ENCODE data around the gene MAN2A1.
"Not testable (repeated sequence)": the region's sequence is repeated elsewhere in the genome, so short reads cannot be mapped to it uniquely, and the experiment has no call there.

MAN2A1 gene

DNA sequence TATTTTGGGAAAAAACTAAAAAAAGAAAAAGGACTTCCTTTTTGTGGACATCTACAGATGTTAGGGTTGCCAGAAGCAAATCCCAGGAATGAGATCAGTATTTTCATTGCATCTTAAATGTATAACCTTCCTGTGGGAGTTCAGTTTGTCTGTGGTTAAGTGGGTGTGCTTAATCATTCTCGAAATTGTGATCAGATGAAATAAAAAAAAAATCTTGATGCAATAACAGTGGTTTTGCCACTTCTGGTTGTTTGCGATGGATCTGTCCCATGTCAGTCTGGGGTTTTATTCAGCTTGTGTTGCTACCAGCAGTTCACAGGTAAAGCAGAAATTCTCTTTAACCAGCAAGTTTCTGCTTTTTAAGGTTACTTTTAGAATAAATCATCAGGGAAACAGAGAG, 179.0 kb downstream of the MAN2A1 start:
- DNase-seq (ENCODE audit: low read depth) = no peak

DNA sequence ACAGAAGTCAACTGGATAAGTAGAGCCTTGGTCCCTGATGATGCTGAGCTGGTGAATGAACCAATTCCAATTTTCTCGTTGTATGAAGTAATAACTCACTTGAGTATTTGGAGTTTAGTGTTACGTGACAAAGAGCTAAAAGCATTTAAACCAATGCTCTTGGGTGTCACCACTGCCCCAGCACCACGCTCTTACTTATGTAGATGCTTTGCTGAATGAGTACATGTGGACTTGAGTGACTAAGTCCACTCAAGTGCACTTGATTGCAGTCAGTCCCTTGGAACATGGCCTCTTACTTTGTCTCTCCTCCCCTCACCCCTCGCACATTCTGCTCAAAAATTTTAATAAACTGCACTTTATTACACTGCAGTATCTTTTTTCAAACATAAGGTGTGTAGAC, 184.0 kb downstream of the MAN2A1 start:
- no peak for DNase-seq (ENCODE audit: low read depth)

DNA sequence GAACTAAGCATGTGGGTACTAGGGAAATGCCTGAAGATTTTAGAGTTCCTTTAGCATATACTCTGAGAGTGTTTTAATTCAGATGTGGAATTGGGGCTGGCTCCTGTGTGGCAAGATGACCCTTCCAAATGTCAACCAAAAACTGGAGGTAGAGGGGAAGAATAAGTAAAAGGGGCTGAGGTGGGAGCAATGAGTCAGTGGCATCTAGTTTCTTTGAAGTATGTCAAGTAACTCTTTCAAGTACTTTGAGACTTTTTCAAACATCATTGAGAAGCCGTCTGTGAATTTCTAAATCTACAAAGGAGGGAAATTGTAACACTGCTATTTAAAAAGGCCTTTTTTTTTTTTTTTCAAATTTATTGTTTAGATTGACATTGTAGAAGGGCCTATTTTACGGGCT, 184.4 kb downstream of the MAN2A1 start:
- no peak for DNase-seq (ENCODE audit: low read depth)

DNA sequence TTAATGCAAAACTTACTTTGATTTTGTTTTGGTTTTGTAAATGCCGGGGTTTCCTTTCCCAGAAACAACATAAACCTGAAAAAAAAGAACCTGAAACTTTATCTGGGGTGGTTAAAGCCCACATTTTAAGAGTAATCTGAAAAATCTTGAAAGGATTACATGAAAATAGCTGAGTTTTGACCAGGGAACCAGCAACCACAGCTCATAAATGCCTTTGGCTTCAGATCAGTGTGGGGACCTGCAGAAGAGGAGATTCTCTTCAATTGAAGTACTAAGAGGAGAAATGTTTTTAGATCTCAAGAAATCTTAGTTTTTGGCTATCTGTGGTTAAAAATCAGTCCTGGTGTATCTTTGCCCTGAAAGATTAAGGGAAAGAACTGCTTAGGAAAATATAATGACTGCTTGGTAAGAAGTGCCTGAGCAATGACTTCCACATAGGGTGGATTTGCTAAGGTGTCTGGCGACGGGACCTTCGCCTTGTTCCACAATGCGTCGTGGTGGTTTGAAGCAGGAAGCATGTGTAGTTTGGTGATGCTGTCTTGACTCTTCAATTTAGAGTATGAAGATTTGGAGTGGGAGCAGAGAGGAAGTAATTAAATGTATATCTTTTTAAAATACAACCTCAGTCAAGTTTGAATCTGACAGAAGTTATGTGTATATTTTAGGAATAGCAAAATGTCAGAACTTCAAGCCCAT, 186.5 kb downstream of the MAN2A1 start:
- no peak for DNase-seq (ENCODE audit: low read depth)

DNA sequence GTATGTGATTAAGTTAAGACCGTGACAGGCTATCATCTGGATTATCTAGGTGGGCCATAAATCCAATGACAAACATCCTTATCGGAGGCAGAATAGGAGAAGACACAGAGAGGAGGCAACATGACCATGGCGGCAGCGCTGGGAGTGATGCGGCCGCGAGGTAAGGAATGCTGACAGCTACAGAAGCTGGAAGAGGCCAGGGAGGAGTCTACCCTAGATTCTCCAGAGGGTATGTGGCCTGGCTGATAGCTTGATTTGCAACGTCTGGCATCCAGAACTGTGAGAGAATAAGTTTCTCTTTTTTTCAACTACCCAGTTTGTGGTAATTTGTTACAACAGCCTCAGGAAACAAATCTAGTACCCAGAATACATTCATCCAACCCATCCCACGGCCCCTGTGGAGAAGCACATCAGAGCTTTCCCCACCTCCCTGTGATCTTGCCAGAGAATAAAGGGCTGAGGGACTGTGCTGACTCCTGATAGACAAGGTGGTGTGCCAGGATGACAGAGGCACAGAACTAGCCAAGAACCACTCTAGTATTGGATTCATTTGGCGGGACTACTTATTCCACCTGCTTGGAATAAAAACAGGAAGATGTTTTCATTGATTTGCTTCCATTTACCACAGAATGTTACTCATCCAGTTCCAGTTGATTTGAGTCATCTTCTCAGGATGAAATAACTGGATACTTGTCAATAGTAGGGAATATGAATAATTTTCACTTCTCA, 187.4 kb downstream of the MAN2A1 start:
- DNase-seq (ENCODE audit: low read depth) = no peak

DNA sequence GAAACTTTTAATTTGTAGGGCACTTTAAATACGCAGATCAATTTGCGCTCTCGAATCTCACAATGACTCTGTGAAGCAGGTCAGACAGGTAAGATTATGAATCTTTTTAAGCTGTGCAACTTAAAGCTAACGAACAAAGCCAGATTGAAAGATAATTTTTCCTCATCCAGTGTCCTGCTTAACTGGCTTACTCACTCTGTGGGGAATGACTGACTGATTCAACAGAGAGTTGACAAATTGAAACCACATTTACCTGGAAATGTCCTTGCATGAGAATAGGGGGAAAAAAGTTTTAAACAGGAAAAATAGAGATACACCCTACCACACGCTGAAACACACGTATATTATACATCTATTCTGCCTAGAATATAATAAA, 187.9 kb downstream of the MAN2A1 start:
- DNase-seq (ENCODE audit: low read depth) = no peak

DNA sequence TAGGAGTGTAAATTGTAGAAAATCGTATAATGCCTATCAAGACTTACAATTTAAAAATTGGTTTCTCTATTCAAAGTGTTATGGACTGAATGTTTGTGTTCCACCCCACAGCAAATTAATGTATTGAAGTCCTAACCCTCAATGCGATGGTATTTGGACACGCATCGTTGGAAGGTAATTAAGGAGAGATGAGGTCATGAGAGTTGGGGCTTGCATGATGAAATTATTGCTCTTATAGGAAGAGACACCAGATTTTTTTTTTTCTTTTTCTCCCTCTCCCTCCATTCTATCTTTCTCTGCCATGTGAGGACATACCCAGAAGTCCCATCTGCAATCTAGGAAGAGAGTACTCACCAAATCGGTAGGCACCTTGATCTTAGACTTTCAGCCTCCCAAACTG, 189.2 kb downstream of the MAN2A1 start:
- no peak for DNase-seq (ENCODE audit: low read depth)

DNA sequence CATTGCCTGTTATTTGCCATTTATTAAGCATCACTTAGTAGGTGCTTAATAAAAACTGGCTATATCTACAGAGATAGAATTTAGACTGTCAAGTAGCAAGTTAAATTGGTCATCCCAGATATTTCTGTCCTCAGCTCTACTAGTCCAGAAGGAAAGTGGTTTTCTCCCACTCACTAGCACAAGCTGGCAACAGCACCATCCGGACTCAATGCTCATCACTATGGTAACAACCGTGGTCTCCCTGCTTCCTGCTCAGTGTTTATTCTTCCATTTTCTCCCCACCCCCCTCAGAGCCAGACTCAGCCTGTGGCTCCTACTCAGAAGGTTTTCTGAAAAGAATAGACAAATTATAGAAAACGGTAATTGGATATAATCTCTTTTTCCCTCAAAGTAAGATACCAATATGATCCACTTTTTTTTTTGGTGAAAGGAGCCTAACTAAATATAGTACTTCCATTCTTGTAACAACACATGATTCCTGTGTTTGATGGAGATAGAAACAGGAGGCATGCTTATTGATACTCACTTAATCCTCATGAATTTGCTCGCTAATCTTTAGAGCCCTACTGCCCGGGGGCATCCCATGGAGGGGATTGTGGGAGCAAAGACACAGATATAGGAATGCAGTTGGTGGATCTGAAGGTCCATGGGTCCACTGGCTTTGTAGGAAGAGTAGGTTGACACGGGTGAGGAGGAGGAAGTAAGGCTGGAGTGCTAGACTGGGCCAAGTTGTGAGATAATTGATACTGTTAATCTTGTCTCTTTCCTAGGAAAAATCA, 191.4 kb downstream of the MAN2A1 start:
- no peak for DNase-seq (ENCODE audit: low read depth)

DNA sequence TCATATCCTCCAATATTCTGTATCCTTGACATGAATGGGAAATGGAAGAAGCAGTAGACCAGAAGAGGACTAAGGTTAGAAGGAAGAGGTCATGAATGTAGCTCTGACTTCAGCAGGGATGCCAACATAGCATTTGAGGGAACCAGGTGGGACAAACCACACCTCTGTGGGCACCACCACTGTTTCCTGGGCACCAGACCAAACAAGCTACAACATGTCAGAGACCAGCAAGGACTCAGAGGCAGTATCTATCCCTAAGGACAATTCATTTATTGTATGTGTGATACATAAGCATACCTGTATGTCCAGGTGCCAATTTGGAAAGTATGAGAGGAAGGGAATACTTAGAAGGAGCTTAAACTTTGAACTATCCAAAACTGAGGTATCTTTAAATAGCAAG, 192.8 kb downstream of the MAN2A1 start:
- no peak for DNase-seq (ENCODE audit: low read depth)

DNA sequence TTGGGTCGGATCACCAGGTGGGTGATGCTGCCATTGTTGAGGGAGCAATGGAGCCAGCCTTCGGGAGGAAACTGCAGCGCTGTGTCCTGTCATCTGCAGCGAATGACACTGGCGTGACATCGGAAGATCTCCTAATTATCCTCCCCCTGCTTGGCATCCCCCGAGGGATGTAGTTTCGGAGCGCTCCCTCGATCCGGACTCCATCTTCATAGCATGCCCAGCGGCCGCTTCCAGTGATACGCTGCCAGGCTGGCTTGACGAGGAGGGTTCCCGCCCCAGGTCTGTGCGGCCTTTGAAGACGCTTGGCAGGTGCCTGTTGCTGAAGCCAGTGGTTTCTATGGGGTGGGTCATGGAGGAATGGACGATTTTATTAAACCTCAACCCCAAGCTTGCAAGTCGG, 194.9 kb downstream of the MAN2A1 start:
- DNase-seq (ENCODE audit: low read depth) = no peak

DNA sequence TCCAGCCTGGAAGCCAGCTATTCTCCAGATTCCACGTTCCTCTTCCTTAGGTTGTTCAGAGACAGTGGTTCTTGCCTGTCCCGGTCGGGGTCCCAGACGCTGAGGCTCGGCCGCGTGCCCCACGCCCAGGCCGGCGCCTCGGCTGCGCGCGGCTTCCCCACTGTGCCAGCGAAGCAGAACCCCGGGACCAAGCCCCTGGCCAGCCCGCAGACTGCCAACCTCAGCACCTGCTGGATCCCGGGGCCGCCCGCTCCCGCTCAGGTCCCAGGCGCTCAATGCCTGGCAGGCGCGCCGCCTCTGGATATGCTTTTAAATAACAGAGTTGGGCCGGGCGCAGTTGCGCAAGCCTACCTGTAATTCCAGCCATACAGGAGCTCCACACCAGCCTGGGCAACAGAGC, 195.5 kb downstream of the MAN2A1 start:
- no peak for DNase-seq (ENCODE audit: low read depth)

DNA sequence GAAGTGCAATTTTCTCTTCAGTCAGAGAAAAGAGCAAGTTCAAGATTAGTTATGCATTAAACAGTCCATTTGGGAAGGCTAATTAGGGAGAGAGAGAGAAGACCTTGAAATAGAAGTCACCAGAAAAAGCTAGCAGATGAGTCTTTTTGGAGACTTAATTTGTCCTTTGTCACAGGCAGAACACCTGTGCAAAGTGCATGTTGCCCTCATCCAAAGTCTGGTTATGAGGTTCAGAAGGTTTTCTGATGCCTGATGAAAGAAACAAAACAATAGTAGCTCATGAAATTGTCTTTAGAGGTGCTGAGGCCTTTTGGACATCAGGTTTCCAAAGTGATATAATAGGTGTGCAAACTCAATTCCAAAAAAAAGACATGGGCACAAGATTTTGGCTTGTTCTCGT, 199.3 kb downstream of the MAN2A1 start:
- no peak for DNase-seq (ENCODE audit: low read depth)

DNA sequence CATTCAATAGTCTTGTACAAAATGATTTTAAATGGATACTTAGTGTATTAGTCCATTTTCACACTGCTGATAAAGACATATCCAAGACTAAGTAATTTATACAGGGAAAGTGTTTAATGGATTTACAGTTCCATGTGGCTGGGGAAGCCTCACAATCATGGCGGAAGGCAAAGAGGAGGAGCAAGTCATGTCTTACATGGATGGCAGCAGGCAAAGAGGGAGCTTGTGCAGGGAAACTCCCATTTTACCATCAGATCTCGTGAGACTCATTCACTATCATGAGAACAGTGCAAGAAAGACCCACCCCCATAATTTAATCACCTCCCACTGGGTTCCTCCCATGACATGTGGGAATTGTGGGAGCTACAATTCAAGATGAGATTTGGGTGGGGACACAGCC, 203.5 kb downstream of the MAN2A1 start:
- not testable (repeated sequence) for DNase-seq (ENCODE audit: low read depth)

DNA sequence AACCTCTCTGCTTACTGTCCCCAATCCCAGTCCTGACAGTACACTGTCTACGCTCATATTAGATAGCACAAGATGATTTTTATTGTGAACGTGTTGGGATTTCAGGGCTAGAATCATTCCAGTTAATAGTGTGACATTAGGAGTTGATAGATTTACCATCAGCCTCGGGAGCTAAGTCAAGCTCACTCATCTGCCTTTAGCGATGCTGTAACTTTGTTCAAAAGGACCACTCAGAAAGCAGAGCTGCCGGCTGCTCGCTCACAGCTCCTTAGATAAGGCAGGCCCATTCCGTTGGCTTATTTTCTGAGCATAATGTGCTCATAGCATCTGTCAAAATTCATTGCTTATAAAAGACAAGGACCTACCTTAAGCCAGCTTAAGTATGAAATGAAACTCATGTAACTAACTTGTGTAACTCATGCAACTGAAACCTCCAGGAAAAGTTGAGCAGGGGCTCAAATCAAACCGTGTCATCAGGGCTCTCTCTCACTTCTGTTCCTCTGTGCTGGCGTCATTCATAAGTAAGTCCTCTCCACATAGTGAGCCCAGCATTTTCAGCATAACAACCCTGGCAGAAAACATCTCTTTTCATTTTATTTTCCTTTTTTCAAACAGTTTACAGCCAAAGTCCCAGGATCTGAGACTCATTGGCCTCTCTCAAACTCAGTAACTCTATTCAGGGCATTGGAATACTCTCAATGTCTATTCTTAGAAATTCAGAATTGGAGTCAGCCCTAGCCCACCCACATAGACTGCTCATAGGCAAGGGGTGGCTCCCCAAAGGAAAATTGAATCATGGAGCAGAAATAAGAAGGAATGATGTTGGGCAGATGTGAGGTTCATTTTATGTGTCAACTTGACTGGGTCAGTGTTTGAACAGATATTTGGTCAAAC, 208.8 kb downstream of the MAN2A1 start:
- no peak for DNase-seq (ENCODE audit: low read depth)

DNA sequence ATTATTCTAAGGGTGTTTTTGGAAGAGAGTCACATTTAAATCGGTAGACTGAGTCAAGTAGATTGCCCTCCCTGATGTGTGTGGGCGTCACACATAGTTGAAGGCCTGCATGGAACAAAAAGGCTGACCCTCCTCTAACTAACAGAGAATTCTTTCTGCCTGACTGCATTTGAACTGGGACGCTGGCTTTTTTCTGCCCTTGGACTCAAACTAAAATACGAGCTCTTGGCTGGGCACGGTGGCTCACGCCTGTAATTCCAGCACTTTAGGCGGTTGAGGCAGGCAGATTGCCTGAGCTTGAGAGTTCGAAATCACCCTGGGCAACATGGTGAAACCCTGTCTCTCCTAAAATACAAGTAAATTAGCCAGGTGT, 209.4 kb downstream of the MAN2A1 start:
- DNase-seq (ENCODE audit: low read depth) = no peak

DNA sequence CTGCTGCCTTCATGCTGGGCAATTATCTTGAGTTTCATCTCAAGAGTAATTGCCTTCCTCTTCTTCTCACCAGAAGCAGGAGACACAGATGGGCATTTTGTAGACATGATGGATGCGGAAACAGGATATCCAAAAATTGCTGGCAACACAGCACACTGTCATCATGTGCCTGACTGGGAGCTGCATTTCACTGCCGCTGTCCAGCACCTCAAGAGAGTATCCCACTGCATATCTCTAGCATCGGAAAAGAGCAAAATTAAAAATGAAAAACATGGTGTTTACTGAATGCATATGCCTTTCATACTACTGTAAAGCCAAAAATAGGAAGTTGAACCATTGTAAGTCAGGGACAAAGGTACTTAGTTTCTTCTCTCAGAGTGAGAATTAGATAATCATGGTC, 210.7 kb downstream of the MAN2A1 start:
- DNase-seq (ENCODE audit: low read depth) = no peak

DNA sequence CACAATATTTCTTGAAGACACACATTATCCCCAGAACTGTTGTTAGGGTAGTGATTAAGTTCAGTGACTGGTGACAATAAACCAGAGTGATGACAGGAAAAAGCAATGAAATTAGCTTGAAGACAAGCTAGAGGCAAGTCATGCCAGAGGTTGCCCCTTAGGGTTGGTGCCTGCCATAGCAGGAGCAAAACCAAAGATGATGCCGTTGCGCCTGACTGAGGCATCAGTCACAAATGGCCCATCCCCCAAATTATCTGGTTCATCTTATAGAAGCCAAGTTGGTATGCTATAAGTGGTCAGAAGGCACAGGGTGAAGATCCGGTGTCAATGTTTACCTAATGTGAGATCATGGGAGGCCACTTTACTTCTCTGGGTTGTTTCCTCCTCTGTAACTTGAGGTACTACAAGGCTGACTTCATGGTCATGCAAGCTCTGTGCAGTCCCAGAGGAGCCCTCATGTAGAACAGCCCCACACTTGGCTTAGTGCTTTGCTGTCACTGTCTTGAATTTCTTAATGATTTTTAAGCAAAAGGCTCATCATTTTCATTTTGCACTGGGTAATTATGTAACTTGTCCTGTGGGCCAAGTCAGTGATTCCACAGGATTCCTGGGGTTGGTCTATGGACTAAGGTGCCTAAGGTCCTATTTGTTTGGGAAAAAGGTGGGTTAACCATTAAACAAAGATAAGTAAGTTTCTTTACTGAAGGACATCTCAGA, 211.3 kb downstream of the MAN2A1 start:
- no peak for DNase-seq (ENCODE audit: low read depth)

DNA sequence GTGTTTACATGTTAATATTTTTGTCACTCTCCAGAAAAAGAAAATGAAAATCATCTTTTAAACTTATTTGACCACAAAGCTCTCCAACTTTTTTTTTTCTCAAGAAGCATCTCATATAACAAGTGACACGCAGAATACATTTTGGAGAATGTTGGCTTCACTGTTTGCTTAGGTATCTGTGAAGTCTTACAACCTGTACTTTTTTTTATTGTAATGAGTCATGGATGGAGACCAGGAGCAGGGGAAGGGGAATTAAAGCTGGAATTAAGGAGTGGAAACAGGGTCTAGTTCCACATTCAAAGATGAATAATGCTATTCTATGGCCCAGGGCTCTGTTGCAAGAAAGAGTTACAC, 211.9 kb downstream of the MAN2A1 start:
- DNase-seq (ENCODE audit: low read depth) = no peak

DNA sequence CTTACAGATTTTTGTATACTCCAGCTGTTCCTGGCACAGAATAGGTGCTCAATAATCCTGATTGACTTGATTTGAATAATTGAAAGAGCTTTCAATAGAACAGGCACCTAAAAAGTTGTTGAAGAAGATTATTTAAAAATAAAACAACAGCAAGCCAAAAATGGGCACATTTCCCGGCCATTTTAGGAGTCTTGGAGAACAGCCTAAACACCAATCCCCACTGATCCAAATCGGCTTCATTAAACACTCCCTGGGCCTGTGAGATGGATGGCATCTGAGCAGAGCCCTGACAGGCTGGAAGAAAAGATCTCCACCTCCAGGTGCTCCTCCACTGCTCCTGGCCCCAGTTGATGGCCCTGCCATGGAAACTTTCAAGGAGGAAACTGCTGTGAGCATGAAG, 213.3 kb downstream of the MAN2A1 start:
- DNase-seq (ENCODE audit: low read depth) = no peak

DNA sequence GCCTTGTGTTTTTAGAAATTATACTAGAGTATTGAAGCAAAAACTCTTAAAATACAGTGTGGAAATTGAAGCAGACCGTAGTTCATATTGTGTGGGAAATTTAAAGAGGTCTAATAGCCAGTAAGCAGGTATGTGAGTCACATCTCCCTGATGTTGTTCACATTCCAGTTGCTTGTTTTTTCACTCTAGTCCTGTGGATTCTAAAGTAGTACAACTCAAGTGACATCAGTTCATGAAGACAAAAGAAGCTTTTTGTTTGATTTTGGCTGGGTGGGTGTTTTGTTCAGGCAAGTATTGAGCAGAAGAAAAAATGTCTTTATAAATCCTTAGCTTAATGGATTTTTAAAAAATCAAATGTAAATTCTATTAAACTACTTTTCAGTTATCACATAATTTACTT, 216.2 kb downstream of the MAN2A1 start:
- no peak for DNase-seq (ENCODE audit: low read depth)

DNA sequence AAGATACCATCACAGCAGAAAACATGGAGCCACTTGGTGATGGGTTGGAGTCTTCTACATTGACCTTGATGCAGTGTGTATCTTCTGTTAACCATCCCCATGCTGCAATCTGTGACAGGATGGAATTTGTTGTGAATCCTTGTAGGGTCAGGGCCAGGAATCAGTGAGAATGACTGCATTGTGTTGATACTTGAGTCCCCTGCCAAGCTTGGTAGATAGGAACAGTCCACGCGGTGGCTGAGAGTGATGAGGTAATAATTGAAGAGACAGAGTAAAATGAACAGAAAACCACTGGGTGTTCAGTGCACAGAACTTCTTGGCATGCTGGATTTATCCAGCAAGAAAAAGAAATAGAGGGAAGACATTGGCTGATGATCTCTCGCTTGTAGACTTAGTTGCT, 217.5 kb downstream of the MAN2A1 start:
- DNase-seq (ENCODE audit: low read depth) = no peak

DNA sequence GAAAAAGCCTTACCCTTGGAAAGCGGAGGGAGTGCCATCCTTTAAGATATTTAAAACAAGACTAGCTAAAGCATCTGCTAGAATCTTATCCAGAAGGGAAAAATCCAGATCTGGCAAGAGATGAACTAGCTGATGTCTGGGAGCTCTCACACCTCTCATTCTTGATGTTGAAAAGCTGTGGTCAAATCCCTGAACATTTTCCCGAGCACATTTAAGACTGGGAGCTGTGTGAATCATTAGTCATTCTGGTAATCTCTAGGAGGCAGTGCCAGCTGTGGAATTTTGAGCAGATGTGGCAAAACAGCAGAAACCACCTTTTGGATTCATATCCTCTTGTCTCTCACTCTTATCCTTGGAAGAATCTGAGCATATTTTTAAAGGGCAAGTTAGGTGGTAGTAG, 218.0 kb downstream of the MAN2A1 start:
- DNase-seq (ENCODE audit: low read depth) = no peak
